Neural progenitor cell (in vitro differentiated cells): ENCODE results near the gene RPS19. TPM values are rescaled to one million over a fixed set of nuclear protein-coding genes. Genes with fewer than 3 reads are reported as not detected.

Source experiments
- DNase-seq: peaks from one replicate; pipeline ENCODE4 v3.0.0-alpha.2; 2016; ENCODE audit warnings: low spot score
- H2AFZ ChIP-seq: fragments of 200-600 bp; sonication (generic); replicated peaks from 2 replicates; pipeline ENCODE4 v1.6.1; 2016; ENCODE audit warnings: antibody characterized with exemption
- H3F3A ChIP-seq: fragments of 200-600 bp; sonication (generic); 2 replicates; pipeline ENCODE4 v1.6.1; 2016; ENCODE audit warnings: antibody characterized with exemption, low read depth
- H3K27ac ChIP-seq: fragments of 200-600 bp; sonication (generic); 2 replicates; pipeline ENCODE4 v1.5.1; 2016; ENCODE audit warnings: mild to moderate bottlenecking
- H3K27me3 ChIP-seq: fragments of 200-600 bp; sonication (generic); 2 replicates; pipeline ENCODE4 v1.6.1; 2016; ENCODE audit warnings: mild to moderate bottlenecking, moderate library complexity
- H3K36me3 ChIP-seq: fragments of 200-600 bp; sonication (generic); 2 replicates; pipeline ENCODE4 v1.5.1; 2016
- H3K4me1 ChIP-seq: fragments of 200-600 bp; sonication (generic); 2 replicates; pipeline ENCODE4 v1.6.1; 2016; ENCODE audit warnings: mixed run types
- H3K4me2 ChIP-seq: fragments of 200-600 bp; sonication (generic); 2 replicates; pipeline ENCODE4 v1.6.1; 2016
- H3K4me3 ChIP-seq: fragments of 200-600 bp; sonication (generic); 2 replicates; pipeline ENCODE4 v1.5.1; 2016
- H3K79me2 ChIP-seq: fragments of 200-600 bp; sonication (generic); 2 replicates; pipeline ENCODE4 v1.6.1; 2016; ENCODE audit warnings: low read depth
- H3K9ac ChIP-seq: fragments of 200-600 bp; sonication (generic); 2 replicates; pipeline ENCODE4 v1.6.1; 2016
- H3K9me3 ChIP-seq: fragments of 200-600 bp; sonication (generic); 2 replicates; pipeline ENCODE4 v1.5.1; 2016; ENCODE audit warnings: low read depth
- H4K20me1 ChIP-seq: fragments of 200-600 bp; sonication (generic); 2 replicates; pipeline ENCODE4 v1.6.1; 2016; ENCODE audit warnings: low read depth
- H3K27ac Mint-ChIP-seq: 3 replicates; pipeline ENCODE4 v1.8.0; 2021; ENCODE audit warnings: mixed read lengths
- H3K27me3 Mint-ChIP-seq: 2 replicates; pipeline ENCODE4 v1.8.0; 2022; ENCODE audit warnings: low read depth, mild to moderate bottlenecking, inconsistent platforms, moderate library complexity, mixed read lengths; ENCODE audit not compliant: insufficient read depth
- H3K36me3 Mint-ChIP-seq: 3 replicates; pipeline ENCODE4 v1.8.0; 2021; ENCODE audit warnings: mixed read lengths
- H3K4me1 Mint-ChIP-seq: 3 replicates; pipeline ENCODE4 v1.8.0; 2021; ENCODE audit warnings: mixed read lengths
- H3K4me3 Mint-ChIP-seq: 3 replicates; pipeline ENCODE4 v1.8.0; 2021; ENCODE audit warnings: mild to moderate bottlenecking, moderate library complexity, mixed read lengths
- H3K9me3 Mint-ChIP-seq: 3 replicates; pipeline ENCODE4 v1.8.0; 2020; ENCODE audit warnings: mixed read lengths
- CTCF ChIP-seq: fragments of 200-600 bp; sonication (generic); IDR thresholded peaks from 2 replicates; pipeline ENCODE4 v1.5.1; 2017; ENCODE audit warnings: antibody characterized with exemption, mild to moderate bottlenecking
- EZH2 ChIP-seq: fragments of 200-600 bp; sonication (generic); IDR thresholded peaks from 2 replicates; pipeline ENCODE4 v1.6.1; 2017; ENCODE audit warnings: antibody characterized with exemption, mild to moderate bottlenecking, moderate library complexity
- EZH2phosphoT487 ChIP-seq: fragments of 200-600 bp; sonication (generic); IDR thresholded peaks from 2 replicates; pipeline ENCODE4 v1.6.1; 2017; ENCODE audit warnings: antibody characterized with exemption
- total RNA-seq: library from RNA; depleted of rRNA; stranded (reverse); fragments of >200 nt; gene quantifications from 2 replicates; pipeline ENCODE4 v1.2.3, GENCODE V29; 2015; ENCODE audit warnings: low replicate concordance

The RPS19 gene
- total RNA-seq, 1 donor from 2014 or later = 1,422 TPM

- H3K9ac ChIP-seq = peak overlapping the region; percentile 99
- H2AFZ ChIP-seq = no peak overlapping the region
- H3K27me3 Mint-ChIP-seq = peaks cover 11% of the 10 kb centered on the region
- H3K79me2 ChIP-seq = peaks cover 68% of the 10 kb centered on the region
- peaks cover 19% of the 10 kb centered on the region for H3K36me3 ChIP-seq
- peak overlapping the region; percentile 99 for H3K4me2 ChIP-seq
- TF ChIP-seq EZH2 (no peak), EZH2phosphoT487 (no peak), CTCF (no peak)
- H3F3A ChIP-seq = peaks cover 56% of the 10 kb centered on the region
- H3K27ac ChIP-seq = no peak overlapping the region
- H3K9me3 ChIP-seq = no peaks in the 10 kb centered on the region
- peaks cover 61% of the 10 kb centered on the region for H4K20me1 ChIP-seq
- peaks cover 15% of the 10 kb centered on the region for H3K27me3 ChIP-seq
- peak overlapping the region; percentile 67 for H3K4me3 ChIP-seq
- DNase-seq = no peak
- H3K4me3 Mint-ChIP-seq = peak overlapping the region; percentile 96
- no peaks in the 10 kb centered on the region for H3K9me3 Mint-ChIP-seq
- H3K4me1 ChIP-seq = peaks cover 23% of the 10 kb centered on the region
- H3K4me1 Mint-ChIP-seq = peaks cover 31% of the 10 kb centered on the region
- no peak overlapping the region for H3K27ac Mint-ChIP-seq
- H3K36me3 Mint-ChIP-seq = peaks cover 36% of the 10 kb centered on the region
Observed at GRCh38 chr19:41861846-41862245, 1.8 kb downstream of the RPS19 start.

GRCh38 chr19:41862445-41862986, 2.5 kb downstream of the RPS19 start:
- H3K4me3 ChIP-seq = peak overlapping the region; percentile 67
- H3K9me3 Mint-ChIP-seq = no peaks in the 10 kb centered on the region
- peaks cover 8% of the 10 kb centered on the region for H3K27me3 ChIP-seq
- H3K4me1 Mint-ChIP-seq = peaks cover 31% of the 10 kb centered on the region
- H3K27me3 Mint-ChIP-seq = peaks cover 11% of the 10 kb centered on the region
- H3K79me2 ChIP-seq = peaks cover 75% of the 10 kb centered on the region
- peaks cover 36% of the 10 kb centered on the region for H3K36me3 Mint-ChIP-seq
- peaks cover 63% of the 10 kb centered on the region for H3F3A ChIP-seq
- peak overlapping the region; percentile 67 for H3K4me3 Mint-ChIP-seq
- H3K36me3 ChIP-seq = peaks cover 19% of the 10 kb centered on the region
- H3K4me2 ChIP-seq = peak overlapping the region; percentile 99
- H3K9me3 ChIP-seq = no peaks in the 10 kb centered on the region
- DNase-seq = no peak
- no peak overlapping the region for H2AFZ ChIP-seq
- H3K27ac Mint-ChIP-seq = no peak overlapping the region
- no peak overlapping the region for H3K27ac ChIP-seq
- H3K9ac ChIP-seq = peak overlapping the region; percentile 99
- TF ChIP-seq EZH2 (no peak), EZH2phosphoT487 (no peak), CTCF (no peak)
- H3K4me1 ChIP-seq = peaks cover 23% of the 10 kb centered on the region
- peaks cover 67% of the 10 kb centered on the region for H4K20me1 ChIP-seq

- peaks cover 19% of the 10 kb centered on the region for H3K36me3 ChIP-seq
- H4K20me1 ChIP-seq = peaks cover 76% of the 10 kb centered on the region
- no peaks in the 10 kb centered on the region for H3K9me3 Mint-ChIP-seq
- H3K27ac Mint-ChIP-seq = no peak overlapping the region
- peaks cover 40% of the 10 kb centered on the region for H3K36me3 Mint-ChIP-seq
- no peaks in the 10 kb centered on the region for H3K27me3 ChIP-seq
- peaks cover 12% of the 10 kb centered on the region for H3K27me3 Mint-ChIP-seq
- peak overlapping the region; percentile 5 for H3K27ac ChIP-seq
- no peak for TF ChIP-seq CTCF
- no peak for DNase-seq
- H3K9ac ChIP-seq = no peak overlapping the region
- H2AFZ ChIP-seq = no peak overlapping the region
- H3K79me2 ChIP-seq = peaks cover 84% of the 10 kb centered on the region
- no peak overlapping the region for H3K4me3 Mint-ChIP-seq
- peak overlapping the region; percentile 25 for H3K4me2 ChIP-seq
- peaks cover 71% of the 10 kb centered on the region for H3F3A ChIP-seq
- no peak overlapping the region for H3K4me3 ChIP-seq
- peaks cover 23% of the 10 kb centered on the region for H3K4me1 ChIP-seq
- H3K4me1 Mint-ChIP-seq = peaks cover 31% of the 10 kb centered on the region
- no peaks in the 10 kb centered on the region for H3K9me3 ChIP-seq
Observed at GRCh38 chr19:41863209-41863931, 3.3 kb downstream of the RPS19 start.
